IPS-11a (cell line): ENCODE results near the gene ECM1.

Experiments
- H3K4me3 ChIP-seq: one replicate; pipeline ENCODE4 v1.5.1; 2013; ENCODE audit warnings: low read depth, low read length, control low read depth

ECM1 gene

DNA sequence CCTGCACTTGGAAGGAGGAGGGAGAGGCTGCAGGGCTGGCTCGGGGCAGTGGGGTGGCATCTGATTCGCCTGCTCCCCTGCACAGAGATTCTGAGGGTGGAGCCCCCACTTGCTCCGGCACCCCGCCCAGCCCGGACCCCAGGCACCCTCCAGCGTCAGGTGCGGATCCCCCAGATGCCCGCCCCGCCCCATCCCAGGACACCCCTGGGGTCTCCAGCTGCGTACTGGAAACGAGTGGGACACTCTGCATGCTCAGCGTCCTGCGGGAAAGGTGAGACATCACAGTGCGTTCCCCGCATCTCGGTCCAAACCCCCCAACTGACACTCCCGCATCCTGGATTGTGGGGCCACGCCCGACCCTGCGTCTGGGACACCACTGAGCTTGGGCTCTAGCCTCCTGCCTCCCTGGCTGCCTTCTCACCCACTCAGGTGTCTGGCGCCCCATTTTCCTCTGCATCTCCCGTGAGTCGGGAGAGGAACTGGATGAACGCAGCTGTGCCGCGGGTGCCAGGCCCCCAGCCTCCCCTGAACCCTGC is 49.2 kb downstream of the ECM1 start:
- H3K4me3 ChIP-seq, result no peak overlapping the region

GRCh38 chr1:150557813-150558212 is 49.9 kb downstream of the ECM1 start:
- no peak overlapping the region for H3K4me3 ChIP-seq

DNA sequence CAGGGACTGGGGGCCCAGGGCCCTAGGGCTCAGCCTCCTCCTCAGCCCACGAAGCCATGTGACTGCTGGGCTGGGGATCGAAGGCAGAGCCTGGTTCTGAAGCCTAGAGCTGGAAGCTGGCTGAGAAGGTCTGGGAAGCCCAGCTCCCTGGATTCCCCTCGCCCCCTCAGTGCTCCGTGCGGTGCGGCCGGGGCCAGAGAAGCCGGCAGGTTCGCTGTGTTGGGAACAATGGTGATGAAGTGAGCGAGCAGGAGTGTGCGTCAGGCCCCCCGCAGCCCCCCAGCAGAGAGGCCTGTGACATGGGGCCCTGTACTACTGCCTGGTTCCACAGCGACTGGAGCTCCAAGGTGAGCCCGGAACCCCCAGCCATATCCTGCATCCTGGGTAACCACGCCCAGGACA is 50.4 kb downstream of the ECM1 start:
- no peak overlapping the region for H3K4me3 ChIP-seq

GRCh38 chr1:150558761-150559655 is 51.1 kb downstream of the ECM1 start:
- no peak overlapping the region for H3K4me3 ChIP-seq

GRCh38 chr1:150559656-150560010 is 51.7 kb downstream of the ECM1 start:
- no peak overlapping the region for H3K4me3 ChIP-seq

- H3K4me3 ChIP-seq, result no peak overlapping the region
These were observed 52.1 kb downstream of the ECM1 start for GRCh38 chr1:150560011-150560438.

GRCh38 chr1:150560576-150561253 is 52.8 kb downstream of the ECM1 start:
- H3K4me3 ChIP-seq, result peak overlapping the region; percentile 55

DNA sequence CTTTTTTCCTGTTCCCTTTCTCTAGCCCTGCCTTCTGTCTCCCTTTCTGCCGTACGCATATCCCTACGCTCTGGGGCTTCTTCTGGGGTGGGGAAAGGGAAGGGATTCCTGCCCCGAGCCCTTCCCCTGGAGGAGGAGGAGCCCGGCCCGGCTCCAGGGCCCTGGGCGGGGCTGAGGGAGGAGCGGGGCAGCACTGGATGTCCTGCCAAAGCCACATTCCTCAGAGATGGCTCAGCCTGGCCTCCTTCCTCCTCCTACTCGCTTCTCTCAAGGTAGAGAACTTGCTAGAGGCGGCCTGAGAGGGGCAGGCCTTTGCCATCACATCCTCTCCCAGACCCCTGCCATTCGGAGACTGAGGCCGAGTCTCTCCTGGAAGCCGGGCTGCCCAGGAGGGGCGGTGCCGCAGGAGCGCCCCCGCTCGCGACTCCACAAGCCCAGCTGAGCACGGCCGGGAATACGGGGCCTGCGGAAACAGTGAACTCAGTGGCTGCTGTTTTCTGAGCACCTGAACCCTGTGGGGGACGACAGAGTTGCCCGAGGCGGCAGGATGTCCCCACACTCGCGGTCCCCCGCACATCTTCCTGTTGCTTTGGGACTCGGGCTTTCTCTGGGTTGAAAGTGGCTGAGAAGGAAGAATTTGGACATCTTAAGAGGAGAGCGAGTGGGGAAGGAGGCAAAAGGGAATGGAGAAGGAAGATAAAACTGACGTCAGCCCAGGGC is 53.5 kb downstream of the ECM1 start:
- peak overlapping the region; percentile 55 for H3K4me3 ChIP-seq

DNA sequence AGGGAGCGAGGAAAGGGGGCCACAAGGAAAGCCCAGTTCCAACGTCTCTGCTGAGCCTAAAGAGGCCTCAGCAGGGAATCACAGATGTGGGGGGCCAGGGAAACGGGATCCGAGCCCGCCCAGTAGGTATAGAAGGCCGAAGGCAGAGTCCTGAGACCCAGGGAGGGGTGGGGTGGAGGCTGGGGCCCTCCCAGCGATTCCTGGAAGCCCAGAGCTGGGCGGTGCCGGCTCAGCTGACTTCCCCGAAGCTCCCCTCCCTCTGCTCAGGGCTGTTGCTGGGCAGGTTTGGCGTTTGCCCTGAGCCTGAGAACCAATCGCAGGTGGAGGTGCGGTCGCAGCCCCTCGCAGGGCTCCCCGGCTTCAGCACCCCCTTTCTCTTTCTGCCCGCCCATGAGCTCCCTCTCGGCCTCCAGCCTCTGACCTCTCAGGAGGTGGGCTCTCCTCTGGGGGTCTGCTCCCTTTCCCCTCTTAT is 54.1 kb downstream of the ECM1 start:
- H3K4me3 ChIP-seq, result peak overlapping the region; percentile 55

GRCh38 chr1:150562446-150563339 is 54.8 kb downstream of the ECM1 start:
- no peak overlapping the region for H3K4me3 ChIP-seq
